SK-N-MC (cell line): ENCODE data around the gene RPL3.

Experiments
- EZH2 ChIP-seq: fragments of 200-600 bp; sonication (generic); IDR thresholded peaks from one replicate; pipeline ENCODE4 v1.6.1; 2017; ENCODE audit warnings: antibody characterized with exemption
- POLR2AphosphoS5 ChIP-seq: IDR thresholded peaks from 2 replicates; pipeline ENCODE4 v1.6.1; 2012; ENCODE audit warnings: mild to moderate bottlenecking, low read depth, low read length, borderline replicate concordance

DNA sequence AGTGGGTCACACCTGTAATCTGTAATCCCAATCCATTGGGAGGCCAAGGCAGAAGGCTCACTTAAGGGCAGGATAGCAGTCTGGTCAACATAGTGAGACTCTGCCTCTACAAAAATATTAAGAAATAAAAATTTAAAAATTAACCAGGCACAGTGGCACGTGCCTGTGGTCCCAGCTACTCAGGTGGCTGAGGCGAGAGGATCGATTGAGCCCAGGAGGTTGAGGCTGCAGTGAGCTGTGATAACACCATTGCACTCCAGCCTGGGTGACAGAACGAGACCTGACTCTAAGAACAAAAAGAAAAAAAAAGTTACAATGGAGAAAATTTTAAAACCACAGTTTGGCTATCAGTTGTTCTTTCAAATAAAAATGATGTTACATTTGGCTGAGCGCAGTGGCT is 17.0 kb upstream of the RPL3 start:
- TF ChIP-seq EZH2 (no peak), POLR2AphosphoS5 (no peak)
